HCT116 (cell line): Measurements from ENCODE around the gene TUBA3C.

ENCODE experiments used
- CEBPB ChIP-seq: IDR thresholded peaks from 2 replicates; pipeline ENCODE4 v1.6.1; 2012; ENCODE audit warnings: low read depth
- EZH2phosphoT487 ChIP-seq: fragments of 200-600 bp; IDR thresholded peaks from 2 replicates; pipeline ENCODE4 v1.6.1; 2018; ENCODE audit warnings: antibody characterized with exemption, borderline replicate concordance
- FOSL1 ChIP-seq: IDR thresholded peaks from 2 replicates; pipeline ENCODE4 v1.6.1; 2012; ENCODE audit warnings: low read depth
- TF ChIP-seq, protein P1 (sequence below), 3 experiments: fragments of 200-600 bp in 1 of 3; sonication (generic) in 1 of 3; IDR thresholded peaks in 2 of 3; conservative IDR thresholded peaks in 1 of 3; 2 replicates each; pipeline ENCODE4 v1.5.1; 2012 to 2017; ENCODE audit warnings: low read depth in 2 of 3, low read length in 2 of 3, antibody characterized with exemption in 1 of 3, borderline replicate concordance in 1 of 3, control low read depth in 1 of 3, mild to moderate bottlenecking in 1 of 3, mixed read lengths in 1 of 3, mixed run types in 1 of 3, moderate library complexity in 1 of 3; ENCODE audit not compliant: insufficient read depth in 1 of 3
- TF ChIP-seq, protein P2 (sequence below): IDR thresholded peaks from 2 replicates; pipeline ENCODE4 v1.6.1; 2012
- TF ChIP-seq, protein P3 (sequence below): IDR thresholded peaks from 2 replicates; pipeline ENCODE4 v1.6.1; 2011; ENCODE audit warnings: mild to moderate bottlenecking, low read length, moderate library complexity; ENCODE audit not compliant: insufficient replicate concordance; ENCODE audit errors: extremely low read depth

DNA sequence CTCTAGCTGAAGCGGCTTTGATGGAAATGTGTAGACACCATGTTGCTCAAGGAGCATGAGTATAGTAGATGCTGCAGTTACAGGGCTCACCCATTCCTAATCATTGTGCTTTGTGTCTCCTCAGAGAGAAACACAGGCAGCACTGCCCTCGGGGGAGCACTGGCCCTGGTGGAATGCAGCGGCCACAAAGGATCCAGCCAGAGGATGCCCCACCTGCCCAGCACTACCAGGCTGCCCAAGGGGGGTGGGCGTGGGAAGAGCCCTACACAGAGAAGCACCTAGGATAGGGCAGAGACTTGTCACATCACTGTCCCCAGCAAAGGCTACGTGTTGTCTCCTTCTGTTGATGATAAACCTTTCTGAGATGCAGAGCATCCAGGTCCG, 9.0 kb downstream of the TUBA3C start:
- TF ChIP-seq, protein P1, sequence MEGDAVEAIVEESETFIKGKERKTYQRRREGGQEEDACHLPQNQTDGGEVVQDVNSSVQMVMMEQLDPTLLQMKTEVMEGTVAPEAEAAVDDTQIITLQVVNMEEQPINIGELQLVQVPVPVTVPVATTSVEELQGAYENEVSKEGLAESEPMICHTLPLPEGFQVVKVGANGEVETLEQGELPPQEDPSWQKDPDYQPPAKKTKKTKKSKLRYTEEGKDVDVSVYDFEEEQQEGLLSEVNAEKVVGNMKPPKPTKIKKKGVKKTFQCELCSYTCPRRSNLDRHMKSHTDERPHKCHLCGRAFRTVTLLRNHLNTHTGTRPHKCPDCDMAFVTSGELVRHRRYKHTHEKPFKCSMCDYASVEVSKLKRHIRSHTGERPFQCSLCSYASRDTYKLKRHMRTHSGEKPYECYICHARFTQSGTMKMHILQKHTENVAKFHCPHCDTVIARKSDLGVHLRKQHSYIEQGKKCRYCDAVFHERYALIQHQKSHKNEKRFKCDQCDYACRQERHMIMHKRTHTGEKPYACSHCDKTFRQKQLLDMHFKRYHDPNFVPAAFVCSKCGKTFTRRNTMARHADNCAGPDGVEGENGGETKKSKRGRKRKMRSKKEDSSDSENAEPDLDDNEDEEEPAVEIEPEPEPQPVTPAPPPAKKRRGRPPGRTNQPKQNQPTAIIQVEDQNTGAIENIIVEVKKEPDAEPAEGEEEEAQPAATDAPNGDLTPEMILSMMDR (IDR thresholded peaks at IDR 0.05 in 2 of 3, conservative IDR thresholded peaks at IDR 0.05 in 1 of 3; ENCODE audit: borderline replicate concordance in 1 of 3, insufficient read depth in 1 of 3, low read depth in 2 of 3, low read length in 2 of 3): no peak
- TF ChIP-seq, protein P2, sequence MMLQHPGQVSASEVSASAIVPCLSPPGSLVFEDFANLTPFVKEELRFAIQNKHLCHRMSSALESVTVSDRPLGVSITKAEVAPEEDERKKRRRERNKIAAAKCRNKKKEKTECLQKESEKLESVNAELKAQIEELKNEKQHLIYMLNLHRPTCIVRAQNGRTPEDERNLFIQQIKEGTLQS: no peak
- no peak for TF ChIP-seq CEBPB
- no peak for TF ChIP-seq FOSL1
- TF ChIP-seq, protein P3, sequence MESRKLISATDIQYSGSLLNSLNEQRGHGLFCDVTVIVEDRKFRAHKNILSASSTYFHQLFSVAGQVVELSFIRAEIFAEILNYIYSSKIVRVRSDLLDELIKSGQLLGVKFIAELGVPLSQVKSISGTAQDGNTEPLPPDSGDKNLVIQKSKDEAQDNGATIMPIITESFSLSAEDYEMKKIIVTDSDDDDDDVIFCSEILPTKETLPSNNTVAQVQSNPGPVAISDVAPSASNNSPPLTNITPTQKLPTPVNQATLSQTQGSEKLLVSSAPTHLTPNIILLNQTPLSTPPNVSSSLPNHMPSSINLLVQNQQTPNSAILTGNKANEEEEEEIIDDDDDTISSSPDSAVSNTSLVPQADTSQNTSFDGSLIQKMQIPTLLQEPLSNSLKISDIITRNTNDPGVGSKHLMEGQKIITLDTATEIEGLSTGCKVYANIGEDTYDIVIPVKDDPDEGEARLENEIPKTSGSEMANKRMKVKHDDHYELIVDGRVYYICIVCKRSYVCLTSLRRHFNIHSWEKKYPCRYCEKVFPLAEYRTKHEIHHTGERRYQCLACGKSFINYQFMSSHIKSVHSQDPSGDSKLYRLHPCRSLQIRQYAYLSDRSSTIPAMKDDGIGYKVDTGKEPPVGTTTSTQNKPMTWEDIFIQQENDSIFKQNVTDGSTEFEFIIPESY: no peak
- no peak for TF ChIP-seq EZH2phosphoT487
